Activated naive CD4-positive, alpha-beta T cell treated with anti-CD3 and anti-CD28 coated beads, Interleukin-2, amount 50 U/mL, for 24 hours (primary cell): ENCODE data around the gene MOGAT3.

ENCODE experiments used
- H3K27ac Mint-ChIP-seq: one replicate; pipeline ENCODE4 v1.8.0; 2021; ENCODE audit warnings: mild to moderate bottlenecking, mixed read lengths
- H3K27me3 Mint-ChIP-seq: one replicate; pipeline ENCODE4 v1.8.0; 2021; ENCODE audit warnings: mixed read lengths
- H3K36me3 Mint-ChIP-seq: one replicate; pipeline ENCODE4 v1.8.0; 2021; ENCODE audit warnings: mixed read lengths
- H3K4me1 Mint-ChIP-seq: one replicate; pipeline ENCODE4 v1.8.0; 2021; ENCODE audit warnings: mixed read lengths
- H3K4me3 Mint-ChIP-seq: one replicate; pipeline ENCODE4 v1.8.0; 2021; ENCODE audit warnings: mild to moderate bottlenecking, mixed read lengths
- H3K9me3 Mint-ChIP-seq: one replicate; pipeline ENCODE4 v1.8.0; 2021; ENCODE audit warnings: mixed read lengths

Gene MOGAT3

GRCh38 chr7:101151908-101152651 lies 48.8 kb downstream of the MOGAT3 start:
- no peaks in the 10 kb centered on the region for H3K9me3 Mint-ChIP-seq
- peaks cover 21% of the 10 kb centered on the region for H3K4me1 Mint-ChIP-seq
- H3K36me3 Mint-ChIP-seq = no peaks in the 10 kb centered on the region
- H3K27me3 Mint-ChIP-seq = peaks cover 9% of the 10 kb centered on the region
- H3K4me3 Mint-ChIP-seq = no peak overlapping the region
- no peak overlapping the region for H3K27ac Mint-ChIP-seq
